Tibial nerve (tissue), 4 donors: Measurements from ENCODE around the gene SYNPO2.

ENCODE experiments used
- EP300 ChIP-seq, 2 donors: sonication (generic); formaldehyde crosslinking; IDR thresholded peaks; one replicate each; pipeline ENCODE4 v1.6.1; 2017; ENCODE audit warnings: antibody characterized with exemption in 2 of 2, mild to moderate bottlenecking in 1 of 2
- POLR2A ChIP-seq, 2 donors: fragments of 450-650 bp; IDR thresholded peaks; one replicate each; pipeline ENCODE4 v1.6.1; 2017; ENCODE audit warnings: antibody characterized with exemption in 2 of 2, mild to moderate bottlenecking in 2 of 2, moderate library complexity in 2 of 2
- TF ChIP-seq, protein P1 (sequence below), 5 experiments: fragments of 200-600 bp in 3 of 5; fragments of 450-650 bp in 2 of 5; sonication (generic) in 3 of 5; IDR thresholded peaks; one replicate each; pipeline ENCODE4 v1.5.1; 2016 to 2019; ENCODE audit warnings: antibody characterized with exemption in 5 of 5, mild to moderate bottlenecking in 3 of 5, moderate library complexity in 2 of 5

DNA sequence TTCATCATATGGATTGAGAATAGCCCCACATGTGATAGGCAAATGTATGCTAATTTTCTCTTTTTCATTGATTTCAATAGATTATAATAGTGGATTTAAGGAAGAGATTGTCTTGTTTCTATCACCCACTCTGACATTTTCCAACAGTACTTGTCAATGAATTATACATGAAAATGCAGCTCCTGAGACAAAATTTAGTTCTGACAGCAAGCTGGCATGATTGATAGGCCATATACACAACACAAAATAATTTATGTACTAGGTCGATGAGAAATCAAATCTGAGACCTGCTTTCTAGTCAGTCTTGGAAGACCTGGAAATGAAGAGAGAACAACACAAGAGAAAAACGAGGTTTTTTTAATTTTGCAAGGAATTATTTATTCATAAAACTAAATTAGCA is 129.0 kb downstream of the SYNPO2 start:
- TF ChIP-seq EP300 (IDR thresholded peaks at IDR 0.05) (no peak), POLR2A (IDR thresholded peaks at IDR 0.05) (no peak)
- TF ChIP-seq, protein P1, sequence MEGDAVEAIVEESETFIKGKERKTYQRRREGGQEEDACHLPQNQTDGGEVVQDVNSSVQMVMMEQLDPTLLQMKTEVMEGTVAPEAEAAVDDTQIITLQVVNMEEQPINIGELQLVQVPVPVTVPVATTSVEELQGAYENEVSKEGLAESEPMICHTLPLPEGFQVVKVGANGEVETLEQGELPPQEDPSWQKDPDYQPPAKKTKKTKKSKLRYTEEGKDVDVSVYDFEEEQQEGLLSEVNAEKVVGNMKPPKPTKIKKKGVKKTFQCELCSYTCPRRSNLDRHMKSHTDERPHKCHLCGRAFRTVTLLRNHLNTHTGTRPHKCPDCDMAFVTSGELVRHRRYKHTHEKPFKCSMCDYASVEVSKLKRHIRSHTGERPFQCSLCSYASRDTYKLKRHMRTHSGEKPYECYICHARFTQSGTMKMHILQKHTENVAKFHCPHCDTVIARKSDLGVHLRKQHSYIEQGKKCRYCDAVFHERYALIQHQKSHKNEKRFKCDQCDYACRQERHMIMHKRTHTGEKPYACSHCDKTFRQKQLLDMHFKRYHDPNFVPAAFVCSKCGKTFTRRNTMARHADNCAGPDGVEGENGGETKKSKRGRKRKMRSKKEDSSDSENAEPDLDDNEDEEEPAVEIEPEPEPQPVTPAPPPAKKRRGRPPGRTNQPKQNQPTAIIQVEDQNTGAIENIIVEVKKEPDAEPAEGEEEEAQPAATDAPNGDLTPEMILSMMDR (IDR thresholded peaks at IDR 0.05), result no peak
